22Rv1 (cell line): ENCODE data around the gene CLRN3.

Experiments used
- H3K27ac ChIP-seq: fragments of 450-650 bp; 2 replicates; pipeline ENCODE4 v1.5.1; 2017
- ZFX ChIP-seq: fragments of 450-650 bp; IDR thresholded peaks from 2 replicates; pipeline ENCODE4 v1.6.1; 2017; ENCODE audit warnings: antibody characterized with exemption, borderline replicate concordance
- TF ChIP-seq, protein P1 (sequence below): fragments of 450-650 bp; IDR thresholded peaks from 2 replicates; pipeline ENCODE4 v1.5.1; 2017; ENCODE audit warnings: mild to moderate bottlenecking

The CLRN3 gene

DNA sequence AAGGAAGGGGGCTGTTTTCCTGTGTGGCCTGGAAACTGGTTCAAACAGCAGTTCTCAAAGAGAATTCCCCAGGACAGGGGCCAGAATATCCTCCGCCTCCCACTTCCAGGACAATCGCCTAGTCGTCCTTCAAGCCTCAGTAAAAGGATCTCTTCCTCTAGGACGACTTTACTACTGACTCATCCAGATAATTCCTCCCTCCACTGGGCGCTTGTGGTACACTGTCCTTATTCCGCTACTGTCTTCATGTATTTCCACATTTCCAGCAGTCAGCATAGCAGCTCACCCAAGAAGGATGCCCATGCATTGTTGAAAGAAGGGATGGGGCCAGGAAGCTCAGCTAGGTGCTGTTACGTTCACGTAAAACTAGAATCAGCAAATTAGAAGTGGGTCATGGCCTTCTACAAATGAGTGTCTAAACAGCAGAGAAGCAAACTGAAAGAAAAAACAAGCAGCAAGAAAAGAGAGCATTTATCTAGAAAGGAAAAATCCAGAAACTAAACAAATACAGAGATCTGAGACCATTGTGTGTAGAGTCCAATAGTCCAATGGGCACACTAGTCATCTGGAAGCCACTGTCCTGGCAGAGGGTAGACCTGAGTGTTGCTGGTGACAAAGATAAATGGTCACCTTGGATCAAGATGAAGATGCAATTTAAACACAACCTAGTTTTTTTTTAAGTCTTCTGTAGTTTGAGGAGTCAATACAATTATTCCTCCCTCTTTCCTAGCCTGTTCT, 26.3 kb downstream of the CLRN3 start:
- TF ChIP-seq ZFX = no peak
- TF ChIP-seq, protein P1, sequence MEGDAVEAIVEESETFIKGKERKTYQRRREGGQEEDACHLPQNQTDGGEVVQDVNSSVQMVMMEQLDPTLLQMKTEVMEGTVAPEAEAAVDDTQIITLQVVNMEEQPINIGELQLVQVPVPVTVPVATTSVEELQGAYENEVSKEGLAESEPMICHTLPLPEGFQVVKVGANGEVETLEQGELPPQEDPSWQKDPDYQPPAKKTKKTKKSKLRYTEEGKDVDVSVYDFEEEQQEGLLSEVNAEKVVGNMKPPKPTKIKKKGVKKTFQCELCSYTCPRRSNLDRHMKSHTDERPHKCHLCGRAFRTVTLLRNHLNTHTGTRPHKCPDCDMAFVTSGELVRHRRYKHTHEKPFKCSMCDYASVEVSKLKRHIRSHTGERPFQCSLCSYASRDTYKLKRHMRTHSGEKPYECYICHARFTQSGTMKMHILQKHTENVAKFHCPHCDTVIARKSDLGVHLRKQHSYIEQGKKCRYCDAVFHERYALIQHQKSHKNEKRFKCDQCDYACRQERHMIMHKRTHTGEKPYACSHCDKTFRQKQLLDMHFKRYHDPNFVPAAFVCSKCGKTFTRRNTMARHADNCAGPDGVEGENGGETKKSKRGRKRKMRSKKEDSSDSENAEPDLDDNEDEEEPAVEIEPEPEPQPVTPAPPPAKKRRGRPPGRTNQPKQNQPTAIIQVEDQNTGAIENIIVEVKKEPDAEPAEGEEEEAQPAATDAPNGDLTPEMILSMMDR = no peak
- H3K27ac ChIP-seq = no peak overlapping the region

DNA sequence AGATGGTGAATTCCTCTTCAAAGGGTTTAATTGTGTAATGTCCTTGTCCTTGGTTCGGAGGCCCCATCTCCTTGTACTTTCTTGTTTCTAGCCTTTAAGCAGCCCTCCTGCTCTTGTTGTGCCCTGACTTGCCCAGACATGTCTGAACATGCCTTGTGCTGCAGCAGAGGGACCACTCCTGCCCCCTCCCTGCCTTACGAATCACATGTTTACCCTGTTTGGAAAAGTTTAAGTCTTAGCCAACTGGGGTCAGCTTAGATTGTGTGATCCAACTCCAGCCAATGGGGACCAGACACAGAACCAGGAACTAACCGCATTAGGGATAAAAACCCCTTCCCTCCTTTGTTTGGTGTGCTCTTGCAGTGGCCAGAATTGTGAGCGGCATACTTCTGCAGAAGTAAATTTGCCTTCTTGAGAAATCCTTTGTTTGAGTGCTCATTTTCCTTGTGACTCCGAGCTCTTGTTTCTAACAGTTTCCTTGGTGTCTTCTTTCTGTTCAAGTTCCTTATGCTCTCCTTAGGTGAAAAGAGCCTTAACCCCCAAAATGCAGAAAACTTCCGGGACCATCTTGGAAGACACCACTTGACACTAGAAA, 29.4 kb downstream of the CLRN3 start:
- H3K27ac ChIP-seq = no peak overlapping the region
- TF ChIP-seq ZFX = no peak
- TF ChIP-seq, protein P1 = no peak

DNA sequence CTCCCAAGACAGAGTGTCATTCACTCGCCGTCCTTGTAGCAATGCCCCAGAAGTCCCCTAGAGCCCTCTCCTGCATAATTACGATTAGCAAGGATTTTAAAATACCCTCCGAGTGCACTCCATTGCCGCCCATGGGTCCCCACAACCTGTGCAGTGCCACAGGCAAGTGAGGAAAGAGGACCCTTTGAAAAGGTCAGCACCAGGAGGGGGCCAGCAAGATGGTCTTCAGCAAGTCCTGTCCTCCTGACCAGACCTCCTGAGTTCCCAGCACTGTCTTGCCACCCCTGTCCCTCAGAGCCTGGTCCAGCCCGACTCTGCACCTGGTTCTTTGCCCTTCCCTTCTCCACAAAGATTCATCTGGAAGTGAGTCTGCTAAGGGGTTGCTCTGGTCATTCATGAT, 32.1 kb downstream of the CLRN3 start:
- no peak overlapping the region for H3K27ac ChIP-seq
- TF ChIP-seq ZFX = no peak
- TF ChIP-seq, protein P1 = no peak

DNA sequence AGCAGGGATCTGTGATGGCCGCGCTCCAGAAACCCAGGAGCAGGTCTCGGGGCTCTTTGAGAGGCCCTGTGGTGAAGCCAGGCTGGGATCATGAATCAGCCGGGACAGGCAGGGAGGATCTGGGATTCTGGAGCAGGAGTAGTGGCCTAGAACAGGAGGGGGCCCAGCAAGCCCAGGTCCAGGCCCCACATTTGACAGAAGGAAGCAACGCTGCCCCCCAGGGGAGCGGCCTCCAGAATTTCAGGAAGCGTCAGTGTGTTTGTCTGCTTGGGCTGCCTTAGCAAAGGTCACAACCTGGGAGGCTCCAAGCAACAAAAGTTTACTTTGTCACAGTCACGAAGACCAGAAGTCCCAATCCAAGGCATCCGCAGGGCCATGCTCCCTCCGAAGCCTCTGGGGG, 36.8 kb downstream of the CLRN3 start:
- TF ChIP-seq, protein P1 = no peak
- no peak for TF ChIP-seq ZFX
- H3K27ac ChIP-seq = no peak overlapping the region

DNA sequence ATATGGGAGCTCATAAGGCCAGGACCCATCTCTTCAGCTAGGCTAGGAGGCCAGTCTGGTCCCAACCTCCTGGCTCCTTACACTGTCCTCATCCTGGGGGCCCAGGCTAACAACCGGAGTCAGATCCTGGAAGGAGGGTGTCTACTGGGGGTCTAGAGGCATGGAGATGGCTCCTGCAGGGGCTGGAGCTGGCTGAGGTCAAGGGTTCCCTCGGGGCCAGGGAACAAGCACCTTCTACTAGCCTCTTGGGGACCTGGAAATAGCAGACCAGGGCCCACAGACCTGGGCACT, 37.2 kb downstream of the CLRN3 start:
- TF ChIP-seq, protein P1 = no peak
- TF ChIP-seq ZFX = no peak
- H3K27ac ChIP-seq = no peak overlapping the region

DNA sequence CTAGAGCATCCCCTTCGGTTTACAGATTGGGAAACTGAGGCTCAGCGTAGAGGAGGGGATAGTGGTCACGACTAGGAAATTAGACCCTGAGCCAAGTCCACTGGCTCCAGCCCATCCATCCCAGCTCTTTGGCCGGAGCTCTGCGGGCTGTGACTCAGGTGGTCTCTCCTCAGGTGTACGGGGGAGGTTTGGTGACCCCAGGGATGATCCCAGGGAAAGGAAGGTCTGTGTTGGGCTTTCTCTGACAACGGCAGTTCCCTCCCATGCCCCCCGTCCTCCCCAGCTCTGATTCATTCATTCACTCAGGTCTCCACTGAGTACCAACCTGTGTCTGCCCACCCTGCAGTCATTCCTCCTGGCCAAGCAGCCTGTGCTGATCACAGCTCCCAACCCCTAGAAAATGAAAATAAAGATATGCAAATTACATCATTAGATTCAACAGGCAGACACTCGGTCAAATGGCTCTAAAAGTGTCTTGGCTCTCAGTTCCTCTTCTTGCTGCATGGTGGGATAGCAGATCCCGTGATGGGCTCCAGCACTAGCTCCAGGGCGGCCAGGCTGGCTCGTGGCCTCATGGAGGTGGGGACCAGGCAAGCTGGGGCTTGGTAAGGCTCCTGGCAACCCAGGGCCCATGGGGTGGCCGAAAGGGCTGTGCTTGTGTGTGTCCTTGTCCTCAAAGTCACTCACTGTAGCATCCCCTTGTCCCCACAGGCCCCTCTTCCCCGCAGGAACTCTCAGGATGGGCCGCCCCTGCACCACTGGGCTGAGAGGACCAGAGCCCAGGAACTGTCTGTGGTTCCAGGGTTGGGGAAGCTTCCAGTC, 37.8 kb downstream of the CLRN3 start:
- TF ChIP-seq, protein P1 = no peak
- no peak for TF ChIP-seq ZFX

More for the DNA sequence above, 37.8 kb downstream of the CLRN3 start:
- no peak overlapping the region for H3K27ac ChIP-seq
